HG02870 (cell line): ENCODE measurements around the gene SULT1C2.

Experiments
- ATAC-seq: cut with Tn5 transposase; IDR thresholded peaks from one replicate; pipeline ENCODE4 v1.9.1; 2021; ENCODE audit warnings: mild to moderate bottlenecking, moderate library complexity; ENCODE audit not compliant: unreplicated experiment

Gene SULT1C2

DNA sequence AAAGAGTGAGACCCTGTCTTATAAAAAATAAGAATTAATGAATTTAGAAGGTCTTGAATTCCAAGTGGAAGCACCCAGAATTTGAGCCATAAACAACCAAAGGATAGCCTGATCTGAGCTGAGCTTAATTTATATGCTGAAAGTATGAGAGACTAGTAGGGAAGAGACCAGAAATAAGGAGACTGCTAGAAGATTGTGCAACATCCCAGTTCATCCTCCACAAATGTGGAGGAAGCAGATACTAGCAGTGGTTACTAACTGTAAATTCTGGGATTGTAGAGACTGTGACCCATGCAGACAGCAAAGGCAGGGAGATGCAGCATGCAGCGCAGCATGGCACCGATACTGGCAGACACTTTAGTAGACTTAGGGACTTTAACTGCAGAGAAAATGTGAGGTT lies 1.5 kb upstream of the SULT1C2 start:
- no peak for ATAC-seq

DNA sequence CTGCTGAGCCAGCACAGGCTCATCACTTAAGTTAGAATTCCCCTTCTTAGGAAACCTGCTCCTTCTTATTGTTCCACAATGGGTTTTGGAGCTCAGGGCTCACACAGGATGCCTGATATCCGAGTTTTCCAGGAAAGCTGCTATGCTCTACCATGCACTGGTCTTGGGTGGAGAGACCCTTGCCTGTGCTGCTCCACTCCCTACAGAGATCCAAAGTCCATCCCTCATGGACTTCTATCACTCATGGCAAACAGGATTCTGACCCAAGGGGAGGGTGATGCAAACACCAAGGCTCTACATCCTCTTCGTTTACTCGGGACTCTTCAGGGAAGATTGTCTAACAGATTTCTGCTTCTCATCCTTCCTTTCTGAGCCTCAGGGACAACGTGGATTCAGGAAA lies 5.2 kb downstream of the SULT1C2 start:
- ATAC-seq = no peak

DNA sequence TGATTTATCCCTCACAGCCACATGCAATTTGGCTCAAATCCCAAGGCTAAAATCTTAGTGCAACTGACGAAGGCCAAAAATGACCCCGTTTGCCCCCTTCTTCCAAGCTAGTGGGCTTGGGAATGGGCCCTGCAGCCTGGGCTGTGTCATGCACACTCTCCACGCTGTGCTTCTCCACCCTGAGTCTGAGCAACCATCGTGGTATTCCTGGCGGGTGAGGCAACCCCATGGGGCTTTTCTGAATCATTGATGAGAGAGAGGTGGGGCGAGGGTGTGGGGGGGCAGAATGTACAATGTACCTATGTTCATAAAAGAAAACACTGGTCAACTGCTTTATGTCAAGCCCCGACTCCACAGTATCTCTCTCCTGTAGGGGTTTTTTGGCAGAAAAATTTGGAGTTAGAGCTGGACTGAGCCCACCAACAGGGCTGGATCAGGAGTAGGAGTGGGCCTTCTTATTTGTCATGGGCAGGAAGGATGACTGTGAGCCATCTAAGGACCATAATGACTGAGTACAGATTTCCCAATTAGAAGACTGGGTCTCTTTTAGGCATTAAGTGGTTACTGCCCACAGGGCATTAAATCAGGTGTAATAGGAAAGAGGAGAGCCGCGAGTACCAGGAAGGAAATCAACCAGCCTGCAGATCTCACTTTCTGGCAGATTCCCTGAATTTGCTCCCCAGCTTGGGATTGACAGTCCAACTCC lies 8.9 kb downstream of the SULT1C2 start:
- no peak for ATAC-seq

DNA sequence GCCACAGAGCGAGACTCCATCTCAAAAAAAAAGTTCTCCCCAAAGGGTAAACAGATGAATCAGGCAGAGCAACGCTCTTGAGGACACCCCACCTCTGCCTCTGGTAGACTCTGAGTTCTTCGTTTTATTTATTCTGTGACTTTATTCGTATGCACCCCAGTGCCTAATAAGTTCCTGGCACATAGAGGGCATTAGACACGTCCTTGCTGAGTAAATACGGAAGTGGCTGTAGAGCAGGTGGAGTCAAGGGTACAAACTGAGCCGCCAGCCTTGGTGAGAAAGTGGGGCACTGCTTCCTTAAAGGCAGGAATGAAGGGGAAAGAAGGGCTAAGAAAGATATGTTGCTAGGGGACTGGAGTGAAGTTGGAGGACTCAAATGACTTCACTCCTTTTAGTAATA lies 12.9 kb downstream of the SULT1C2 start:
- ATAC-seq = no peak

DNA sequence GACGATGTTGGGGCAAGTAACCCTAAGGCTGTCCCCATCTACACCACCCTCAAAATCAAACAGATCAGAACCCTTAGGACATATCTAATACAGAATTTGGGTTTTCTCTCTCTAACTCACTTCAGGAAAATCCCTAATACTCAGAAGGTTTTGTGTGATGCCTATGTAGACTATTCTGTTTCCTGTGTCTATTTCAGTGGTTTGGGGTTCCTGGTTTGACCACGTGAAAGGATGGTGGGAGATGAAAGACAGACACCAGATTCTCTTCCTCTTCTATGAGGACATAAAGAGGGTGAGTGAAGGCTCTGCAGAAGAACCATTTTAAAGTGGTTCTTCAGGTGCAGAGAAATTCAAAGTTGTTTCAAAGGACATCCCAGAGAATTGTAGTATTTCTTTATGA lies 16.3 kb downstream of the SULT1C2 start:
- ATAC-seq = peak; percentile 71

DNA sequence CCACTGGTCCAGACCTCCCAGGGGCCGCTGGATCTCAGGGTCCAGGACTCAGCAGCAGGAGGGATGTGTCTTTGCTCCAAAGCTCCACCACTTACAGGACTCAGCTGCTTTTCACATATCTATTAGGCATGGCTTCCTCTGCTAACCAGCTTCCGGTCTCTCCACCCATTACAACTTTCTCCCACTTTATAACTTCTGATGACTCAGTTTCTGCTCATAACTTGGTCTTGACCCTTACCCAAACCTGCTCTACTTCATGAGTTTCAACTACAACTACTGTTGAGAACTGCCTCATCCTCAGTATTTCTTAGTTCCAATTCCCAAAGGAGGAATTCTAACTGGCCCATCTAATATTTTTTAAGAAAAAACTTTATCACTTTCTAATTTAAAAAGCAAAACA lies 17.2 kb downstream of the SULT1C2 start:
- no peak for ATAC-seq

DNA sequence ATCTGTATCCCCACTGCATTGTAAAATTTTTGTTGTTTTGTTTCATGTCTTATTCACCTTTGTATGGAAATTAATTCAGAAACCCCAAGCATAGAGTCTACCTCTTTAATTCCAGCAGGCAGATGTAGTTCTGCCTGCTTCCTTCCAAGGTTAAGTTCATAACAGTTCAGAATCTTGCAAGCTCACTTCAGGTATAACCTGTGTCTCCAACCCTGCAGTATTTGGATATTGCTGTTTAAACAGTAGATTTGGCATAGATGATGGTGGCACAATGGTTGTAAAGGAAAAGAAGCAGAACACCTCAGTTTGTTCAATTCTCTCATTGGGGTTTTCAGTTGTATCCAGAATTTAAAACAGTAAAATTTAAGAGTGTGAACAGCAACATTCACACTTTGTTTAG lies 21.2 kb downstream of the SULT1C2 start:
- no peak for ATAC-seq

DNA sequence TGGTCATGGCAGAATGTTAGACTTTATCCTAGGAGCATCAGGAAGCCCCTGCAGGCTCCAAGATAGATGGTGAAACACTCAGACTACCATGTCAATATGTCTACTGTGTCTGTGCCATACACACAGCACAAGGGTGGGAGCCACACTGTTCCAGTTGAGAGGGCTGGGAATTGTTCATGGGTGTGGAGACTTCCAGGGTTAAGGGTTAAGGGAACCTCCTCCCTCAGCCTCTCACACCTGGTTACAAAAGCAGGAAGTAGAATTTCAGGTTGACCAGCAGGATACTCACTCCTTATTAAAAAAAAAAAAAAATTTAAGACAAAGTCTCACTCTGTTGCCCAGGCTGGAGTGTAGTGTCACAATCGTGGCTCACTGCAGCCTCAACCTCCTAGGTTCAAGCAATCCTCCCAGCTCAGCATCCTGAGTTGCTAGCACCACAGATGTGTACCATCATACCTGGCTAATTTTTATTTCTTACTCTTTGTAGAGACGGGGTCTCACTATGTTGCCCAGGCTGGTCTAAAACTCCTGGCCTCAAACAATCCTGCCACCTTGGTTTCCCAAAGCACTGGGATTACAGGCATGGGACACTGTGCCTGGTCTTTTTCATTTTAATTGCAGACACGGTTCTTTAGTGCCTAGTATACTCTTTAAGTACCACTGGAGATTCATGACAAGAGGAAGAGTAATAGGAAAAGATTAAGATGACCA lies 26.0 kb downstream of the SULT1C2 start:
- no peak for ATAC-seq

DNA sequence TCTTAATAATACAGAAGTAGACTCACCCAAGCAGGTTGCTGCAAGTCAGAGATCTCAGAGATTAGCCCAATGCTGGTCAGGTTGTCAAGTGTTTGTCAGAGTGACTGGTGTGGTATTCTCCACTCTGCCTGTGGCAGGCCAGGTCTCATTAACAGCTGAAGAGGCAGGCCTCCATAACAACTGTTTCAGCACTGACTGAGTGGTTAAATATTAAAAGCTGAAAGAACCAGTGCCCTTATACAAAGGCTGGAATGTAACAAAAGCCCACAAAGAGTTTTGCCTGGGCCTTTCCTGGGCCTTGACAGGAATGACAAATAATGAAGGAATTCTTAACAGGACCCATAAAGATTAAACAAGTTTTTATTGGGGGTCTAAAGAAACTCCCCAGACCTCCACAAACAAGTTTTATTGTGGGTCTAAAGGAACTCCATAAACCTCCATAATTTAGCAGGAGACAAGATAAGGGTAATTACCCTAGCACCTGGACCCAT lies 26.8 kb downstream of the SULT1C2 start:
- ATAC-seq = no peak

DNA sequence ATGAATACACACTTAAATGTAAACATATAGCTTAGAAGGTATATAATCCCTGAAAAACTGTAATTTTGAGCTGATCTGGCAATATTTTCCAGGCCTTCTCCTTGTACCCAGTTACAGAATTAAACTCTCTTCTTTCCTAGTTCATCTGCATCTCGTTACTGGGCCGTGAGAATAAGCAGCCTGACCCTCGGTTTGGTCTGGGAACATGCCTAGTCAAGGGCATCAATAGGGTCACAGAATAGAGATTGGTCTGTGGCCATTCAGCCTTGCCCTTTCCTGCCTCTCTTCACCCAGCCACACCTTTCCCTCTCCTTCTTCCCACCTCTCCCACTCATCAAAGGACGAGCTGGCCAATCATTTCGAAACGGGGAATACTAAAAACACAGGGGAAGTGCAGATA lies 27.3 kb downstream of the SULT1C2 start:
- no peak for ATAC-seq

DNA sequence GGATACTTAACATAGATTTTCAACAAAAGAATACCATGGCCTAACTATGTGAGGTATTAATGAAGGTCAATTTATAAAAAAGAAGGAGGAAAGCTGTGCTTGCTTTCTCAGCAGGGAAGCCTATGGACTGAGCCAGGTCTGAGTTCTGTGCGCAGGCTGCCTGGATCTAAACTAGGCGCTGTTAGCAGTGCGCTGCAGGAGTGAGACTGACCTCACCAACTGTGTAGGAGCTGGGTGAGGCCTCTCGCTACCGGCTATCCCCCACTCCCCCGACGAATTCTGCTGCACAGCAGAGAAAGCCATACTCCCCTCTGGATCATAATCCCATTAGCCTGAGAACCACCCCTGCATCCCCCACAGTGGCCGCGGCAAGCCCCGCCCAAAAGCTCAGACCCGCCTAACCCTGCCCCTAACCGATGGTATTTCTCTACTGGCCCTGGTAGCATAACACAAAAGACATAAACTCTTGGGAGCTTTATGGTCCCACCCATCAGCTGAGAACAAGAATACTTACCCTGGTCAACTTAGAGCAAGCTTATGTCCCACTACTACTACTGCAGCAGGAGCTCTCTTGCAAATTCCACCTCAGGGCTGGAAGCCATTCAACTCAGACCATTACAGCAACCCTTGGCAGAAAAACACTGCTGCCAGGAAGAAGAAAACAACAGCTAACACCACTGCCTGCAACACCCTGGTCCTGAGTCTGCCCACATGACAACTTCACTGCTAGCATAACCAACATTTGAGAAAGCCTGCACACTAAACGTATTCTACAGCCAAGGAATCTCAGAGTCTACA lies 28.0 kb downstream of the SULT1C2 start:
- no peak for ATAC-seq

DNA sequence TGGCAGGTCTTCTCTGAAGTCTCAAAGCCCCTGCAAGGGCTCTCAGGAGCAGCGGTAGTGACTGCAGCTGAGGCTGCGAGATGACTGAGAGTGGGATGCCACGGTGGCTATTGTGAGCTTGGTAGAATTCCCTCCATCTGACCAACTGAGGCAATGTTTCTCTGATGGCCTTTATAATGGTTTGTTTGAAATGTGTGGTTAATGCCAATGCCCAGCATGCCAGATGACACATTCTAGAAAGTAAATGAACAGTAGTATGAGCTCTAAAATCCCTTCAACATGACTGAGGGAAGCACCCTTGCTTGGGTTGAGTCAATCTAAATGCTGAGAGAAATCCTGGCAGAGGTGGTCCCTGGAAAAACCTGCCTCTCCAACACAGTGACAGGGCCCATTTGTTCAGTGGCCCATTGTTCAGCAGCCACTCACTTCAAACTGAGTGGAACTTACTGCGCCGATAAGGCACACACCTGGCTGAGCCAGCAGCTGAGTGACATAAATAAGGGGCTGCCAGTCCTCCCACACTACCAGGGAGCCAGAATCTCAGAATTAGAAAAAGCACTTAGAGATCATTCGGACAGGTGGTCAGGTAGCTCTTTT lies 31.7 kb downstream of the SULT1C2 start:
- no peak for ATAC-seq

DNA sequence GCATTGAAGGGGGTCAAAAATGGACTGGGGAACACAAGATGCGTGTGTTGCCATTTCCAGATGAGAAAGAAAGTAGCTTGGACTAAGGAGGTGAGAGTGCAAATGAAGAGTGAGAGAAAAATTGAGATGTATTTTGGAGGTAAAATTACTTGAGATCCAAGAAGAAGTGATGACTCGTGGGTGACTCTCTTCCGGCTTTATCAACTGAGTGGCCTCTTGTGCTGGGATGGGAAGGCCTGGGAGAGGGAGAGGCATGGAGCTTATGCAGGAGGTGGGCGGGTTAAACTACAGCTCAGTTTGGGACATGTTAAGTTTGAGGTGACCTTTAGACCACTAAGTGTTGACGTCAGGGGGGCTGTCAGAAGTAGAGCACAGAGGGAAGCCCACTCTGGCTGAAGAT lies 34.9 kb downstream of the SULT1C2 start:
- no peak for ATAC-seq

DNA sequence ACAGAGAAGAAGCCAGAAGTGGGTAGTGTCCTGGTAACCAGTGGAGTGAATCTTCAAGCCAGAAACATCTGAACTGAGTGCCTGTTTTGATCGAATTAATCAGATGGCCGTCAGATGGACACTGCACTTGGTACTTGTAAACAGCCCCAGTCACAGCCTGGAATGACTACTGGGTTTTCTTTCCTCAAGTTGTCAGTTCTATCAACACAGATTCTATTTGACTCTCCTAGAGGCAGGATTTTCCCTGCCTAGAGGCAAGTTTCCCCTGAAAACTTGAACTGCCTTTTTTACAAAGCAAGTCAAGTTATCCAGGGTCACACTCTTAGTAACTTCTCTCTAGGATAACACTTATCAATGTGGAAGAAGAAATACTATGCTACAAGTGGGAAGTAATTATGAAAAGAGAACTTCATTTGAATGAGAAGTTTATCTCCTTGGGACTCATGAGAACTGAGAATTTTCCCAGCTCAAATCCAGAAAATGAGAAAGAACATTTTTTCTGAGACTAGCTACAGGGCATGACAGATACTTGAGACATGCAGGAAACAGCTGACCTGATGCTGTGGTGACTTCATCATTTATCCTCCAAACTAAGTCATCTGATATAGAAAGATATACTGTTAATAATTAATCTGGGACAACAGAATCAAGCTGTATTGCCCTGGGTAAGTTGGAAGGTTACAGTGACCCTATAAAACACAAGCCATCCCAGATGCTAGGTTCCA lies 36.0 kb downstream of the SULT1C2 start:
- no peak for ATAC-seq

DNA sequence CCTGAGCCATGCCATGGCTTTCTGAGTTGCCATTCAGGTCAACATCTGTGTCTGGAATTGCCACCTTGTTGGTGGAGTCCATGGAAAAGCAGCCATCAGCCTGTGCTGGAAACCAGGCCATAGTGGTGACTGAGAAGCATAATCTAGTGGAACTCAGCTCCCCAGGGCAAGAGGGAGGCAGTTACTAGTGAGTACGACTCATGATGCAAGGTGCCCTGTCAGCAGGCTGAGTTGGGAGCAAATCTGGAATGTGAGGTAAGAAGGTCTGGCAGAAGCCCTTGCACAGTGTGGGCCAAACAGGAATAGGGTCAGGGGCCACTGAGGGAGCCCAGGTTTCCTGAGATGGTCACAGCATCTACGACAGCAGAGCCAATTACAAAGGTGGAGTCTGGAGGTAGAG lies 37.1 kb downstream of the SULT1C2 start:
- no peak for ATAC-seq

DNA sequence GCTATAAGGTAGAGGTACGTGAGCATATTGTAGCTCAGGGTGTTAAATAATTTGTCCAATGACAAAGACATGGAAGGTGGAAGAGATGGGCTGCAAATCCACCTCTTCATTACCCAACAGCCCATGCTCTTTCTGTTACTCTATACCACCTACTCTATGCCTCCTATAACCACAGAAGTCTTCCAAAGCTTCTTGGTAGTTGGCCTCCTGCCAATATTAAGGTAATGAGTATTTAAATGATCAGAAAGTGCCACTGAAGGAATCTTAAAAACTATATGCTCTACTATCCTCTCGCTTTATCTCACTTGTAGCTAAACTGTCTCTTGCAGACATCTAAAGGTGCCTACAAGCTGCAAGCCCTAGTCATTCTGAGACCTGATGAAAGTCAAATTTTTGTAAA lies 41.1 kb downstream of the SULT1C2 start:
- ATAC-seq = no peak

DNA sequence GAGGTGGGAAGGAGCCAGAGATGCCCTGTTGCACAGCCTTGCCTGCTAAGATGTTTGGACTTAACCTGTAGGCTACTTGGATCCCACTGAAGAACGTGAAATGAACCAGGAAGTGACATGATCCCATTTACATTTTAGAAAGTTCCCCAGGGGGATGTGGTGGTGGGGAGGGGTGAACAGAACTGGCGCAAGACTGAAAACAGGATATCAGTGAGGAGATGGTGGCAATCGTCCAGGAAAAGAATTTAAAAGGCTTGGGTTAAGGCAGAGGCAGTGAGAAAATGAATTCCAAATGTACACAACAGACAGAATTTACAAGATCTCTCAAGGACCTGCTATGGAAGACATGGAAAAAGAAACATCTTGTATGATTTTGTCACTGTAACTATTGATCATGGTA lies 42.3 kb downstream of the SULT1C2 start:
- ATAC-seq = no peak

DNA sequence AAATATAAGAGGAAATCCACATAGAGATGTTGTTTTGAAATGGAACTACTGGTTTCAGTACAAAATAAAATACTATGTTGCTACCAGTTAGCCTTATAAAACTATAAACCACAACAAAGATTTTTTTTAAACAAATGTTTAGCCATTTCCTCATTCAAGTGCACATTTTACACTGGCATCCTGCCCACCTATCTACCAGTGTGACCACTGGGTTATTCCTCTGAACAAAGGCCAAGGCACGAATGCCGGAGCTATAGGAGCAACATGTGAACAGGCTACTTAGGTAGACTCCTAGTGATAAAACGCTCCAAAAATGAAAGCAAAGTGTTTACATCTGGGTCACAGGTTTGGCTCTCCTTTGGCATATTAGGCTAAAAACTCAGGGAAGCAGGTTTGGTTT lies 57.3 kb downstream of the SULT1C2 start:
- no peak for ATAC-seq

DNA sequence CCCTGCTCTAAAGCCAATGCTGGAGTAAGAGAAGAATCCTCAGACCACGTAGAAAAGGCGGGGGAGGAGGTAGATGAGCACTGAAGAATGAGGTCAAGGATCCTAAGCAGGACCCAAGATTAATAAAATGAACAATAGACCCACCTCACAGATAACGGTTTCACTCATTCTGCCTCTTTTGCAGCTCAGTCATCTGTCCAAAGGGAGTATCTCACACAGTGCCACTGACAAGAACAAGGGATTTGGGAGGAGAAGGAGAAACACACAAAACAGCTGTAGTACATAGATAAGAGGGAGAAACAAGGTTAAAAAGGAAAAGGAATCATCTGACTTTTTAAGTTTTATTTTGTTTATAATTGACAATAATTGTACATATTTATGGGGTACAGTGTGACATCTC lies 58.1 kb downstream of the SULT1C2 start:
- ATAC-seq = no peak

DNA sequence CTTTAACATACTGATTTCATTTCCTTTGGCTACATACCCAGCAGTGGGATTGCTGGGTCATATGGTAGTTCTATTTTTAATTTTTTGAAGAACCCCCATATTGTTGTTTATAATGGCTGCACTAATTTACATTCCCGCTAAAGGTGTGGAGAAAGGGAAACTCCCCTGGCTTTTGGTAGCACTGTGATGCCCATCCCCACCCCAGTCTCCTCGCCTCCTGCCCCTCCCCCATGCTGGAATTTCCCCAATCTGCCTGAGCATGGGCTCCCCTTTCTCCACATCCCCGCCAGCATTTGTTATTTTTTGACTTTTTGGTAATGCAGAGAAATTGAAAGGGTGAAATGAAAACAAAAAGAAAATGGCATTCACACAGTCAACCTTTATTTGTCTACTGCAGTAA lies 59.1 kb downstream of the SULT1C2 start:
- ATAC-seq = no peak
